Esophagus squamous epithelium (tissue), 4 donors: ENCODE results near the gene MIEN1.

Experiments used
- POLR2A ChIP-seq, 4 donors: fragments of 450-650 bp; IDR thresholded peaks; one replicate each; pipeline ENCODE4 v1.6.1; 2017; ENCODE audit warnings: antibody characterized with exemption in 4 of 4, mild to moderate bottlenecking in 4 of 4, moderate library complexity in 3 of 4
- TF ChIP-seq, protein P1 (sequence below), 6 experiments: fragments of 450-650 bp in 4 of 6; fragments of 200-600 bp in 2 of 6; sonication (generic) in 2 of 6; IDR thresholded peaks; one replicate each; pipeline ENCODE4 v1.5.1; 2016 to 2019; ENCODE audit warnings: antibody characterized with exemption in 6 of 6, mild to moderate bottlenecking in 4 of 6, moderate library complexity in 4 of 6

DNA sequence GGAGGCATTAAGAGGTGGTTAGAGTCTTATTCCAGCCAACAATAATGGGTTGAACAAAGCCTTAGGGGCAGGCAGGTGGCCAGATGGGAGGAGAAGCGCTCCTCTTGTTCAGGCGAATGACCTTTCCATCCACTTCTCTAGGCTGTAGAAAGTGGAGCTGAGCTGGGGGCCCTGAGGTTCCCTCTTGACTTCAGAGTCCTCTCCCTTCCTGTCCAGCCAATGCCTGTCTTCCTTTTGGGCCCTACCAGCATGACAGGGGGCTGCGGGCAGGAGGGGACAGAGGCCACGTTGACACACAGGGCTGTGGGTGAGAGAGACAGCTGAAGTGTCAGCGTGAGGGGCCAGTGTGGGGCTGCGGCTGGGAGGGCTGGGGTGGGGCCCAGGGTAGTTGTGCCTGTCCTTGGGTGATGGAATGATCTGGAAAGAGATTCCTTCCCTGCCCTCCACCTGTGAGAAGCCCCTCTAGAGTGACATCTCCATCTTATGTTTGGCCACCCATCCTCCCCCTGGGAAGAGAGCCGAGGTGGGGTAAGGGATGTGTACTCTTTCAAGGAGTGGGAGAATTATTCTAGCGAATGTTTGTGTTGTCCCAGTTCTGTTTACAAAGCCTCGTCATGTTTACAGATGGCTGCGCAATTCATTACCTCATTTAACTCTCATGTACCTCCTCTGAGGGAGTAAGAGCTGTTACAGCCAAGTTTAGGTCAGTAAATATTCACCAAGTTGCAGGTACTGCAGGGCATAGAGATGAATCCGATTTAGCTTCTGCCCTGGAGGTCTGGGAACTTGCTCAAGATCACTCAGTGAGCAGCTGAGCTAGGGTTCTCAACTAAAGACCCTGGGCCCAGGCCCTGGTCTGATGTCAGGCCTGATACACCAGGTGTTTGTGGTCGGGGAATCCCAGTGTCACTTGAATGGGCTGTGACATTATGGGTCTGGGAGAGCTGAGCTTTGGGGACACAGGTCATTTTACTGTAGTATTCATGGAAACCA lies 27.1 kb downstream of the MIEN1 start:
- TF ChIP-seq, protein P1, sequence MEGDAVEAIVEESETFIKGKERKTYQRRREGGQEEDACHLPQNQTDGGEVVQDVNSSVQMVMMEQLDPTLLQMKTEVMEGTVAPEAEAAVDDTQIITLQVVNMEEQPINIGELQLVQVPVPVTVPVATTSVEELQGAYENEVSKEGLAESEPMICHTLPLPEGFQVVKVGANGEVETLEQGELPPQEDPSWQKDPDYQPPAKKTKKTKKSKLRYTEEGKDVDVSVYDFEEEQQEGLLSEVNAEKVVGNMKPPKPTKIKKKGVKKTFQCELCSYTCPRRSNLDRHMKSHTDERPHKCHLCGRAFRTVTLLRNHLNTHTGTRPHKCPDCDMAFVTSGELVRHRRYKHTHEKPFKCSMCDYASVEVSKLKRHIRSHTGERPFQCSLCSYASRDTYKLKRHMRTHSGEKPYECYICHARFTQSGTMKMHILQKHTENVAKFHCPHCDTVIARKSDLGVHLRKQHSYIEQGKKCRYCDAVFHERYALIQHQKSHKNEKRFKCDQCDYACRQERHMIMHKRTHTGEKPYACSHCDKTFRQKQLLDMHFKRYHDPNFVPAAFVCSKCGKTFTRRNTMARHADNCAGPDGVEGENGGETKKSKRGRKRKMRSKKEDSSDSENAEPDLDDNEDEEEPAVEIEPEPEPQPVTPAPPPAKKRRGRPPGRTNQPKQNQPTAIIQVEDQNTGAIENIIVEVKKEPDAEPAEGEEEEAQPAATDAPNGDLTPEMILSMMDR (IDR thresholded peaks at IDR 0.05) = no peak
- no peak for TF ChIP-seq POLR2A (IDR thresholded peaks at IDR 0.05)
